BJ (cell line): ENCODE data around the gene SMYD2. TPM values are rescaled to one million over a fixed set of nuclear protein-coding genes. Genes with fewer than 3 reads are reported as not detected.

Experiments
- CTCF ChIA-PET: fragments of 350-600 bp; formaldehyde crosslinking; extraction: SDS; loops from one replicate; lab custom pipeline; 2021; ENCODE audit warnings: antibody characterized with exemption, inconsistent platforms; lab: Yijun Ruan, JAX
- POLR2A ChIA-PET: fragments of 300-600 bp; sonication (Branson Sonifier 250); formaldehyde crosslinking; extraction: SDS; loops from one replicate; lab custom pipeline; 2021; ENCODE audit warnings: antibody characterized with exemption; lab: Charles Lee
- DNase-seq: peaks from one replicate; pipeline ENCODE4 v3.0.0-alpha.2; 2011; ENCODE audit warnings: low read depth
- H3K27me3 ChIP-seq: 2 replicates; pipeline ENCODE4 v1.6.0; 2011; ENCODE audit warnings: low read length; ENCODE audit not compliant: control insufficient read depth, insufficient read depth
- H3K36me3 ChIP-seq: 2 replicates; pipeline ENCODE4 v1.5.1; 2011; ENCODE audit warnings: low read length; ENCODE audit not compliant: control insufficient read depth, insufficient read depth
- H3K4me3 ChIP-seq: 2 replicates; pipeline ENCODE4 v1.5.1; 2011; ENCODE audit warnings: low read depth, mild to moderate bottlenecking, control low read depth, low read length
- polyA plus RNA-seq: library from polyadenylated mRNA; depleted of rRNA; stranded (reverse); fragments of >200 nt; gene quantifications from 2 replicates; pipeline ENCODE4 v1.2.3, GENCODE V29; 2011
- TF ChIP-seq, protein P1 (sequence below): IDR thresholded peaks from 2 replicates; pipeline ENCODE4 v1.5.1; 2011; ENCODE audit warnings: low read depth, mild to moderate bottlenecking, control low read depth, inconsistent platforms, low read length, moderate library complexity; ENCODE audit not compliant: insufficient read depth

The SMYD2 gene
- polyA plus RNA-seq, 1 experiment, result 41.5 TPM

DNA sequence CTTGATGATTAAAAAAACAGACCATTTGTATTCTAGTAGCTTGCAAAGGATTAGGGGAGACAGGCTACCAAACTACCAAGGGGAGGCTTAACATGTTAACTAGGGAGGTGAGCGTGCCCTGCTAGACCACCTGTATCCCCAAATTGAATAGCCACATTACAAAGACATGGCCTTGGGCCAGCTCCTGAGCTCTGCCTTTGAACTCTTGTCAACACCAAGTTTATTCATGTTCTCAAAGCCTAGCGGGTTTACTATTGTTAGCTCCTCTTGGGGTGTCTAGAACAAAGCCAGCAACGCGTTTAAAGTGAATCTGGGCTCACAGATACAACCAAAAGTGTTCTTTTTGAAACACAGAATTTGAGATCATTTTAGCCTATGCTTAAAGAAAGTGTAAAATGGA is 36.3 kb downstream of the SMYD2 start:
- Histone ChIP-seq H3K27me3 (no peaks in the 10 kb centered on the region), H3K36me3 (peaks cover 2% of the 10 kb centered on the region; the same call in 1 of the 2 replicates), H3K4me3 (no peak overlapping the region)
- DNase-seq, result no peak
- CTCF ChIA-PET, result interaction anchor here (1.0 to 12.1 kb wide), 8 partner anchors 13 to 310 kb away, joined by 3 to 122 read pairs (median 4); no protein-coding TSS in a partner anchor
- TF ChIP-seq, protein P1, sequence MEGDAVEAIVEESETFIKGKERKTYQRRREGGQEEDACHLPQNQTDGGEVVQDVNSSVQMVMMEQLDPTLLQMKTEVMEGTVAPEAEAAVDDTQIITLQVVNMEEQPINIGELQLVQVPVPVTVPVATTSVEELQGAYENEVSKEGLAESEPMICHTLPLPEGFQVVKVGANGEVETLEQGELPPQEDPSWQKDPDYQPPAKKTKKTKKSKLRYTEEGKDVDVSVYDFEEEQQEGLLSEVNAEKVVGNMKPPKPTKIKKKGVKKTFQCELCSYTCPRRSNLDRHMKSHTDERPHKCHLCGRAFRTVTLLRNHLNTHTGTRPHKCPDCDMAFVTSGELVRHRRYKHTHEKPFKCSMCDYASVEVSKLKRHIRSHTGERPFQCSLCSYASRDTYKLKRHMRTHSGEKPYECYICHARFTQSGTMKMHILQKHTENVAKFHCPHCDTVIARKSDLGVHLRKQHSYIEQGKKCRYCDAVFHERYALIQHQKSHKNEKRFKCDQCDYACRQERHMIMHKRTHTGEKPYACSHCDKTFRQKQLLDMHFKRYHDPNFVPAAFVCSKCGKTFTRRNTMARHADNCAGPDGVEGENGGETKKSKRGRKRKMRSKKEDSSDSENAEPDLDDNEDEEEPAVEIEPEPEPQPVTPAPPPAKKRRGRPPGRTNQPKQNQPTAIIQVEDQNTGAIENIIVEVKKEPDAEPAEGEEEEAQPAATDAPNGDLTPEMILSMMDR, result no peak
- POLR2A ChIA-PET, result no interaction called here

DNA sequence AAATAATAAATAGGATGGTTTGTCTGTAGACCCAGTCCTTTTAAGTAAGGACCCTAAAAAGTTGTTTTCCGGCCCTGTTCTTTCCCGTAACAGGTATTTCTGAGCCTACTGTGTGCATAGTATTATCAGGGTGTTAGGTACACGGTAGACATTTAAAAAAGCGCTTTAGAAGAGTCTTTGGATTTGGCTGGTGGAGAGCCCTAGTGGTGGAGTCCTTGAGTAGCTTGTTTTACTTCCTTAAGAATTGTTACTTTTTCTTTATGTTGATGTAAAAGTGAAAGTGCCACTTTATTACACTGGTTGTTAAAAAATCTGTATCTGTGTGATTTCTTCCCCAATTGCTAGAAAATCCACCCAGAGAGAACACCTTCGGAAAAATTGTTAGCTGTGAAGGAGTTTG is 36.8 kb downstream of the SMYD2 start:
- Histone ChIP-seq H3K36me3 (peaks cover 2% of the 10 kb centered on the region; the same call in 1 of the 2 replicates), H3K27me3 (no peaks in the 10 kb centered on the region), H3K4me3 (no peak overlapping the region)
- ChIA-PET CTCF (interaction anchor here (1.2 to 12.1 kb wide), 7 partner anchors 13 to 310 kb away, joined by 3 to 122 read pairs (median 6); no protein-coding TSS in a partner anchor), POLR2A (no interaction called here)
- TF ChIP-seq, protein P1, result no peak
- no peak for DNase-seq

DNA sequence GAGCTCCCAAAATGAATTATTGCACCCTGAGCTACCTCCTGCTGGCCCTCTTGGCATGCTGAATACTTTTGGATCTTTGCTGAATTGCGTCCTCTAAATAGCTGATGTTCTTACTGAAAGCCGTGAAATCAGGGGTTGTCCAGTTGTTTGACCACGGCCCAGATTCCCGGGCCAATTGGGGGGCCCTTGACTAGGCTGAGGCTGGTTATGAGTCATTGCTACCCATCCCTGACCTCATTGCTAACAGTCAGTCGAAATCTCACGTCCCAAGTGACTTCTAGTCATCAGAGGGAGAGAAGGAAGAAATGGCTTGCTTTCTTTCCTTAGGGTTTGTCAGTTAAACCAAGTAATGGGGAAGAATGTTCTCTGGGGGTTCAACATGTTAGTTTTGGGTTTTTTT is 37.4 kb downstream of the SMYD2 start:
- H3K4me3 ChIP-seq, result no peak overlapping the region
- DNase-seq, result no peak

DNA sequence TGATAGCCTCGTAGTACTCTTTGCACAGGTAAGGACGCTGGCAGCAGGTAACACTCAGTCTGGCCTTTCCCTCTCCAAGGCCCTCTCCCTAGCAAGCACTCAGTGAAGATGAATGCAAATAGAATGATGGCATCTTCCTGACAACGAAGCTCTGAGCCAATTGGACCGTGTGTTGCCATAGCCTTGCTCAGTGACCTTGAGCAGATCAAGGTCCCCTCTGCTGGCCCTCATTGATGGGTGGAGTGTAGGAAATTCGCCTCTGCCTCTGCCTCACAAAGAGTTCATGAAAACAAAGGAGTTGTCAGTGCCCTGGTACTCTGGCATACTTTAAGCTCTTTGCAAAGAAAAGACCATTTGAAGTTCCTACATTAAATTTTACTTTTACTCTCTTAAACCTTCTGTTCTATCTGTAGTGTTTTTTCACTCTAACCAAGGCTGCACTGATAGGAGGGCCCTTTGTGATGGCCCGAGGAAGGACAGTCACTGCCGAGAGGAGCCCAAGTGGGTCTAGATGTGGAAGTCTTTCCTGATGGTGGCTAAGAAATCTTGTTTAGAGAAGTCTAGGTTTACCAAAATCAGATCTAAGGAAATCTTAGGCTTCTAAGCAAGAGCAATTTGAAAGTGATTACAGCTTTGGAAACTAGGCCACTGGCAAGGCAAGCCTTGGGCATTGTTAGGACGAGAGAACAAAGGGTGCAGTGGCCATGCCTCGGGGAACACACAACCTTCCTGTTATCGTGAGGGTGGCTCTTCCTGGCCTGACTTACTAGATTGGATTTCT is 38.2 kb downstream of the SMYD2 start:
- Histone ChIP-seq H3K36me3 (peaks cover 2% of the 10 kb centered on the region; the same call in 1 of the 2 replicates), H3K27me3 (no peaks in the 10 kb centered on the region), H3K4me3 (no peak overlapping the region)
- ChIA-PET POLR2A (no interaction called here), CTCF (interaction anchor here (1.0 to 12.1 kb wide), 5 partner anchors 11 to 110 kb away, joined by 3 to 122 read pairs (median 9); no protein-coding TSS in a partner anchor)
- no peak for DNase-seq
- TF ChIP-seq, protein P1, result no peak

More for the DNA sequence above, 37.4 kb downstream of the SMYD2 start:
- TF ChIP-seq, protein P1, result no peak
- Histone ChIP-seq H3K27me3 (no peaks in the 10 kb centered on the region), H3K36me3 (peaks cover 2% of the 10 kb centered on the region; the same call in 1 of the 2 replicates)
- ChIA-PET POLR2A (no interaction called here), CTCF (interaction anchor here (1.4 to 12.1 kb wide), 5 partner anchors 12 to 309 kb away, joined by 3 to 122 read pairs (median 9); no protein-coding TSS in a partner anchor)

DNA sequence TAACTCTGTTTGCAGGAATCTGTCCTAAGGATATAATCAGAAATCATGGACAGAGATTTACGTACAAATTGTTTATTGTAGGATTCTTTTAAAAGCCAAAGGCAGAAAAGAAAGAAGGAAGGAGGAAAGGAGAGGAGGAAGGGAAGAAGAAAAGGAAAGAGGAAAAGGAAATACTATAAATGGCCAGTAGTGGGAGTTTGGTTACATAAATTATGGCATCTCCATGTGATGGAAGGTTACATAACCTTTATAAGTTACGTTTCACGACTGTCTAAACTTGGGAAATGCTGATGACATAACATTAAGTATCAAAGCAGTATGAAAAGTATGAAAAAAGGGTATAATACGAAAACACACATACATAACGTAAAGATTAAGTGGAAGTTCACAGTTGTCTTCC is 39.0 kb downstream of the SMYD2 start:
- no peaks in the 10 kb centered on the region for H3K27me3 ChIP-seq
- POLR2A ChIA-PET, result no interaction called here
- CTCF ChIA-PET, result interaction anchor here (1.7 to 12.1 kb wide), 3 partner anchors 10 to 58 kb away, joined by 7 to 122 read pairs (median 45); no protein-coding TSS in a partner anchor
- TF ChIP-seq, protein P1, result no peak
- peaks cover 2% of the 10 kb centered on the region; the same call in 1 of the 2 replicates for H3K36me3 ChIP-seq
- H3K4me3 ChIP-seq, result no peak overlapping the region
- DNase-seq, result no peak
